GM12875 (cell line): Measurements from ENCODE around the gene GPR176.

ENCODE experiments used
- H3K4me3 ChIP-seq: one replicate; pipeline ENCODE4 v1.5.1; 2011; ENCODE audit warnings: low read depth, low read length, control low read depth
- CTCF ChIP-seq: IDR thresholded peaks from 2 replicates; pipeline ENCODE4 v1.5.1; 2011; ENCODE audit warnings: low read depth, mild to moderate bottlenecking, control low read depth, inconsistent platforms, low read length, moderate library complexity, borderline replicate concordance; ENCODE audit not compliant: insufficient read depth

Gene GPR176

GRCh38 chr15:39960411-39960810, 40.3 kb upstream of the GPR176 start:
- TF ChIP-seq CTCF = no peak
- H3K4me3 ChIP-seq = no peak overlapping the region

- H3K4me3 ChIP-seq = no peak overlapping the region
- no peak for TF ChIP-seq CTCF
Observed at GRCh38 chr15:39959411-39959810, 39.3 kb upstream of the GPR176 start.

DNA sequence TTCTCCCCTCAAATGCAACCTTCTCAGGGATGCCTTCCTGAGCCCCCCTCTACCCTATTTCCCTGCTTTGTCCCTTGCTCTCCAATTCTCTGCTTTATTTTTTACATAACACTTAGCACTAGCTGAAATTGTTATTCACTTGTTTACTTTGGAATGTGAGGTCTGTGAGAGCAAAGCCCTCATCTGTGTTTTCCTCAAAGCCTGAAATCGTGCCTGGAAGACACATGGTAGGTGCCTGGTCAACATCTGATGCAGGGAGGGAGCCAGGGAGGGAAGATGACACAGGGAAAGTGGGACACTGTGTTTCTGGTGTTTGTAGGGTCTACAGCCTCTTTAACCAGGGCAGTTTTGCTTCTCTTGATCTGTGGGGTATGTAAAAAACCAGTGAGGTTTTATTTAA, 37.4 kb upstream of the GPR176 start:
- no peak for TF ChIP-seq CTCF
- no peak overlapping the region for H3K4me3 ChIP-seq

- no peak overlapping the region for H3K4me3 ChIP-seq
- no peak for TF ChIP-seq CTCF
Observed at GRCh38 chr15:39953521-39953920, 33.5 kb upstream of the GPR176 start.

DNA sequence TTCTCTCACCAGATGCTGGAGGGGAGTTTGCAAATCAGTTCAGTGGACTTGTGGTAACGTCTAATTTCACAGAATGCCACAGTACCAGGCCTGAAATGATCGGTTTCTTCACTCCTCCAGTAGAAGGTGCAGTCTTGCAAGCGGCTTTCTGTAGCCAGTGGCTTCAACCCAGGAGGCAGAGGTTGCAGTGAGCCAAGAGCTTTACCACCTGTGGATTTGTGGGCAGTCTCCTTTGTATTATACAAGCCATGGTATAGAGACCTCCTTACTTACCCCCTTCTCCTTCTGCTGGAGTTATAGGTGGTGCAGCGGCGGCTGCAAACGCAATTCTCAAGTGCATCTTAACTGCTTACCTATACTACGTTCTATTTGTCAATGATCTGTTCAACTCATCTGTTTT, 31.5 kb upstream of the GPR176 start:
- no peak for TF ChIP-seq CTCF
- H3K4me3 ChIP-seq = no peak overlapping the region

GRCh38 chr15:39948817-39949216, 28.8 kb upstream of the GPR176 start:
- H3K4me3 ChIP-seq = no peak overlapping the region
- TF ChIP-seq CTCF = no peak

DNA sequence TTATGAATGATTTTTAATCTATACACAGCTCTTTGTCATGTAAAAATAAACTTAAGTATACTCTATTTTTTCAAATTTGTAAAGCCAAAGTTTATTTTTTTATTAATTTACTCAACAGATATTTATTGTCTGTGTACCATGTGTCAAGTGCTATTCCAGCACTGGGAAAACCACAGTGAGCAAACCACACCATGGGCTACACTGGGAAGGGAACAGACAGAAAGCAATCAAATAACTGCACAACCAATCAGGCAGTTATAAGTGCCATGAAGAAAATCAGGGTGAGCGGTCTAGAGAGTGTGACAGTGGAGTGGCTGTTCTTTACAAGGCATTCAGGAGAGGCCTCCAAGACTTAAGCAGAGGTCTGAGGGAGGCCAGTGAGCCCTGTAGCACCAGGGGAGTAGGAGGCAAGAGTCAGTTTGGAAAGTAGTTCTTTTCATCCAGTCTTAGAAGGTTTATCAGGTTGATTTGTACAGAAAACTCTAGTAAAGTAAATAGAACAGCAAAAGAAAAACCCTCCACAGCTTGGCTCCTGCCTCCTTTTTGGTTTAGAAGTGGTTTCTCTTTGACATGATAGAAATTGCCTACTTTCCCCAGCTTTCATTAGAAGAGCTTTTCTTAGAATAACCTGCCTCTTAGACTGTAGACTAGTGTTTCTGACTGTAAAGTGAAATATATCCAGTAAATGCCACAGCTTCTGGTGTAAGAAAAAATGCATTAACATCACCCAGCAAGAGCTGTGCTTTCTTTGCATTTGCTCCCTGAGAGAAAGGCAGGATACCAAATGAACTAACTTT, 27.5 kb upstream of the GPR176 start:
- TF ChIP-seq CTCF = no peak
- H3K4me3 ChIP-seq = no peak overlapping the region
